GM21360 (cell line): ENCODE data around the gene PBLD.
"Not testable (repeated sequence)": the region's sequence is repeated elsewhere in the genome, so short reads cannot be mapped to it uniquely, and the experiment has no call there.

Experiments
- ATAC-seq: cut with Tn5 transposase; IDR thresholded peaks from one replicate; pipeline ENCODE4 v1.9.1; 2021; ENCODE audit warnings: mild to moderate bottlenecking, moderate library complexity; ENCODE audit not compliant: unreplicated experiment

The PBLD gene

DNA sequence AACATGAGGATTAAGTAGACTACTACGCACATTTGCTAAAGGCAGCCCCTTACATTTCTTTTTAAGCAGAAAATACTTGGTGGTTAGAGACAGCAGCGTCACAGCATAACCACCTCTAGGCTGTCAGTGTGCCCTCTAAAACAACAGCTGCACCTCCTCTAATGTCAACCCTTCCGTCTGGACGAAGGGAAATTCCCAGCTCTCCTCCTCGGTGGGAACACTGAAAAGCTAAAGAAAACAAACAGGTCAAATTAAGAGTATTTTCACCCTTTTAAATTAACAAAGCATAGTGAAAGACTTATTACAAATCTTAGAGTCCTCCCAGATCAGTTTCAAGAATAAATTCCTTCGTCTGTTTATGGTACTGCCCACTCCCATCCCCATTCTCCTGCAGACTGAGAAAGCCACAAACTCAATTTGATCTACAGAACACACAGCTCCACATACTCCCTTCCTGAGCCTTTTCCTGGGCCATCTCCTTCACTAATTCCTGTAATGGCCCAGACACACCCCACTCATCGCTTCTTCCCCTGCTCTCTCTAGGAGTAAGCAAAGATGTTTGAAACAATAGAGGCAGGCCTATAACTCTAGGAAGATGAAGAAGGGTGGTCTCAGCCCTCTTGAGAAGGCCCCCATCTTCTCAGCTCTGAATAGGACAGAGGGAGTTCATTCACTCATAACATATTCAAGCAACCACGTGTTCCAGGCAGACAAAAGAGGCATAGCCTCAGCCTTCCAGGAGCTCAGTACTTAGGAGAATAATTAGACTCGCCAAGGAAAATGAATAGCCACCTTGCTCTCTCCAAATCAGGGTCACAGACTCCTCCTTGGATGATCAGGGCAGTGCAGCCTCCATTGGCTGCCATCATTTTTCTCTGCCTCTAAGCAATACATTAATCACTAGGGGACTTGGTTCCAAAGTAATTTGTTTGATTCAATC, 48.4 kb downstream of the PBLD start:
- ATAC-seq, result no peak

DNA sequence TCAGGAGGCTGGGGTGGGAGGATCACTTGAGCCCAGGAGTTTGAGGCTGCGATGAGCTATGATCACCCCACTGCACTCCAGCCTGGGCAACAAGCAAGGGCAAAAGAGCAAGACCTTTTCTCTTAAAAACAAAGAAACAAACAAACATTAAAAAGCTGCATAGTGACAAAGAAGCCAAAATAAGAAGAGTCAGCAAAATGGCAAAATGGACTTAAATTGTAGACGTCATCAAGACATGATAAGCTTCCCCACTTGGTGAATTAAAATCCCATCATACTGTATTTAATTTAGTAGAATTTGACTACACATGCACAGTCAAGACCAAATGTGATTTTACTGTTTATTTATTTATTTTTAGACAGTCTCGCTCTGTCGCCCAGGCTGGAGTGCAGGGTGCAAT, 52.0 kb downstream of the PBLD start:
- ATAC-seq, result no peak

DNA sequence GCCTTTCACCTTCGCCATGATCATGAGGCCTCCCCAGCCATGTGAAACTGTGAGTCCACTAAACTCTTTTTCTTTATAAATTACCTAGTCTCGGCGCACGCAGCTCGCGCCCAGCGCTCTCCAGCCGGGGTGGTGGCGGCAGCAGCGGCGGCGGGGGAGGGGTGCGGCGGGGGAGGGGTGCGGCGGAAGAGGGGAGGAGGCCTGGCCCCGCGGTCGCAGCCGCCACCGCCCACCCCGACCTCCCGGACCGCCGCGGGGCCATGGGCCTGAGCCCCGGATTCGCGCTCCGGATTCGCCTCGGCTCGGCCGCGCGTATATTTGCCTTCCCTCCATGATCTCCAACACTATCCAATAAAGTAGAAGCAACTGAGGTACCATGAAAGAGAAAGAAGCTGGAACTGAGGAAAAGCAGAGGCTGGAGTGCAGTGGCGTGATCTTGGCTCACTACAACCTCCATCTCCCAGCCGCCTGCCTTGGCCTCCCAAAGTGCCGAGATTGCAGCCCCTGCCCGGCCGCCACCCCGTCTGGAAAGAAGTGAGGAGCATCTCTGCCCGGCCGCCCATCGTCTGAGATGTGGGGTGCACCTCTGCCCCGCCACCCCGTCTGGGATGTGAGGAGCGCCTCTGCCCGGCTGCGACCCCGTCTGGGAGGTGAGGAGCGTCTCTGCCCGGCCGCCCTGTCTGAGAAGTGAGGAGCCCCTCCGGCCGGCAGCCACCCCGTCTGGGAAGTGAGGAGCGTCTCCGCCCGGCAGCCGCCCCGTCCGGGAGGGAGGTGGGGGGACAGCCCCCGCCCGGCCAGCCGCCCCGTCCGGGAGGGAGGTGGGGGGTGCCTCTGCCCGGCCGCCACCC, 53.6 kb downstream of the PBLD start:
- not testable (repeated sequence) for ATAC-seq

DNA sequence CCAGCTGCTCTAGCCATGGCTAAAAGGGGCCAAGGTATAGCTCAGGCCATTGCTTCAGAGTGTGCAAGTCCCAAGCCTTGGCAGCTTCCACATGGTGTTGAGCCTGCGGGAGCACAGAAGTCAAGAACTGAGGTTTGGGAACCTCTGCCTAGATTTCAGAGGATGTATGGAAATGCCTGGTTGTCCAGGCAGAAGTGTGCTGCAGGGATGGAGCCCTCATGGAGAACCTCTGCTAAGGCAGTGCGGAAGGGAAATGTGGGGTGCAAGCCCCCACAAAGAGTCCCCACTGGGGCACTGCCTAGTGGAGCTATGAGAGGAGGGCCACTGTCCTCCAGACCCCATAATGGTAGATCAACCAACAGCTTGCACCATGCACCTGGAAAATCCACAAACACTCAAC, 54.9 kb downstream of the PBLD start:
- ATAC-seq, result not testable (repeated sequence)

DNA sequence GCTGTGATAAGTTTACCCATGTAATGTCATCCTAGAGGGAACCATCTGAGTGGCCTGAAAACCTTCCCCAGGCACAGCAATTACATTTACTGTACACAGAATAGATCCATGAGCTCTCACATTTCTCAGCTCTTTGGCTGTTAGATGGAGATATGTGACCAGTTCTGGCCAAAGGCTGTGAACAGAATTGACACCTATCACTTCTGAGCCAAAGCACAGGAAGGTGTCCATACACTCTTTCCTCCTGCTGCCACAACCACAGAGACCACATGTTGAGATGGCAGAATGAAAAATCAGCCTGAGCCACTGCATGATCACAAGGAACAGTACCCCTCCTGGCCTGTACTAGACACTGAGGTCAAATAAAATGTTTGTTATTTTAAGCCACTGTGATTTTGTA, 56.5 kb downstream of the PBLD start:
- no peak for ATAC-seq

DNA sequence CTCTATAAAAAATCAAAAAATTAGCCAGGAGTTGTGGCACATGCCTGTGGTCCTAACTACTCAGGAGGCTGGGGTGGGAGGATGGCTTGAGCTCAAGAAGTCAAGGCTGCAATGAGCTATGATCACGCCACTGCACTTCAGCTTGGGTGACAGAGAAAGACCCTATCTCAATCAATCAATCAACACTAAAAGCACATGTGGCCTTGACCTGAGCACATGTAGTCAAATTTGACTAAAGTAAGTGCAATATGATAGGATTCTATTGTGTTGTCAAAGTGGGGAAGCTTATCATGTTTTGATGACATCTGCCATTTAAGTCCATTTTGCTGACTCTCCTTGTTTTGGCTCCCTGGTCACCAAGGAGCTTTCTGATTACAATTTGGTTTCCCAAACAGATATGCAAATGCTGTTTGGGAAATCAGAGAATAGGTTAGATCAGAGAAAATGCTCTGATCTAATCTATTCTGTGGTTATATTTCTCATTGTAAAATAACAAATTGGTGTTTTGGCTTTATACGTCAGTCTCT, 57.1 kb downstream of the PBLD start:
- ATAC-seq, result no peak

DNA sequence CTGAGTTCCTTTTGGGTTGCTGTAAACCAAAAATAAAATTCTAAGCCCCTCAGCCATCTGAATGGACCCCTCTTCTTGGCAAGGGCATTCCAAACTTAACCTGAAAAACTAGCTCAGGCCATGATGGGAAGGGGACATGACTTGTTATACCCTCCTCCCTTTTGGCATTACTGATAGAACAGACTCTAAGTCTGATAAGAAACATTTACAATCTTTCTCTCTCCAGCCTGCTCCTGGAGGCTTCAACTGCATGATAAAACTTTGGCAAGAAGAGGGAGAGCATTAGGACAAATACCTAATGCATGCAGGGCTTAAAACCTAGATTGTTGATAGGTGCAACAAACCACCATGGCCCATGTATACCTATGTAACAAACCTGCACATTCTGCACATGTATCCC, 59.9 kb downstream of the PBLD start:
- ATAC-seq, result no peak

DNA sequence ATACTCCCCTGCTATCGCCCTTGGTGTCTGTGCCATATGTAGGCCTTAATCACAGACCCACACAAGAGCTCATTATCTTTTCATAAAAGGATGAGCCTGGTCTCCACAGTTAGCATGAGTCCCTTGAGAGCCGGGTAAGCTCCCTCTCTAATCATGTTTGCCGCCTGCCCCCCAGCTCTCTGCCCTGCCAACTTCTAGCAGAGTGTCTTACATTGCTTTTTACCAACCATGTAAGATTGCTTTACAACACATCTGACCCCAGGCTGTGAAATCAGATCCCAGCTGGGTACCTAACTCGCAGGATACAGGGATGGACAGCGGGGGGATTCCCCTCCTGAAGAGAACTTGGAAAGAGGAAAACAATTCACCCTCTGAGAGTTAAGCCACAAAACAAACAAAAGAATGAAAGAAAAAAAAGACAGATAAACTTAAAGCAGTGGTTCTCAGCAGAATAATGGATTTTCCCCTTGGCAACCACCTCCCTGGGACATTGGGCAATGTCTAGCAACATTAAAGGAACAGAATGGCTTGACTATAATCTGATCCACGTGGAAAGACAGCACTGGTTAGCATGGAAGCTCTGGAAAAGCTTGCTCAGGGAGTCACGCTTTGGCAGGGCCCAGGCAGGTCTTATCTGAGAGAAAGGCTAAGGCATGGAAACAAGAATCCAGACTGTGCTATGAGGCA, 61.4 kb downstream of the PBLD start:
- no peak for ATAC-seq

DNA sequence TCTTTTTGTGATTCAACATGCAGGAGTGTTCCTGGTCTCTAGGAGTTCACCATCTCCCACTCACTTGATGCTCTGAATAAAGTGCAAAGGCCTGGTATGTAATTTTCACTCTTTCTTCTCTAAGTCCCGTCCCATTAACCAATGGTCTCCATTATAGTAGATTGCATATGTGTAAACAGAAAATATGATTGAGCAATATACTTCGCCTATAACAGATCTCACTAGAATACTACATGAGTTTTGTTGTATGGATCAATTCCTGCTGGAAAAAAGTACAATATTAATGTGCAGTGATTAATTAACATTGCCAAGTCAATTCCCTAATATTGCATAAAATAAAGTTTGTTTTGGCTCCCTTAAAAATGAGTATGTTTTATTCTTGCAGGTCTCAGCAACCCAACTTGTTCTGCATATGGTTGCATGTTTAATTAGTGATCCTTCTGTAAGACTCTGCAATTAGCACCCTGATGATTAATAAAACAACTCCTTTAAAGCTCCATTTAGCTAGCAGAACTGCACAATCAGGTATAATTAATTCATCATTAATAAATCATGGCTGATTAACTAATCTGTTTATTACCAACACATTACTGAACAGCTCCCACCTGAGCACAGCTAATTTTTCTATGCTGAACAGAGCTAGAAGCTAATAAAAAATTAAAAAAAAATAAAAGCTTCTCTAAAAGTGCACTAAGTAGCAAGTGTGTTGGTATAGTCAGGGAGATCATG, 63.0 kb downstream of the PBLD start:
- no peak for ATAC-seq

DNA sequence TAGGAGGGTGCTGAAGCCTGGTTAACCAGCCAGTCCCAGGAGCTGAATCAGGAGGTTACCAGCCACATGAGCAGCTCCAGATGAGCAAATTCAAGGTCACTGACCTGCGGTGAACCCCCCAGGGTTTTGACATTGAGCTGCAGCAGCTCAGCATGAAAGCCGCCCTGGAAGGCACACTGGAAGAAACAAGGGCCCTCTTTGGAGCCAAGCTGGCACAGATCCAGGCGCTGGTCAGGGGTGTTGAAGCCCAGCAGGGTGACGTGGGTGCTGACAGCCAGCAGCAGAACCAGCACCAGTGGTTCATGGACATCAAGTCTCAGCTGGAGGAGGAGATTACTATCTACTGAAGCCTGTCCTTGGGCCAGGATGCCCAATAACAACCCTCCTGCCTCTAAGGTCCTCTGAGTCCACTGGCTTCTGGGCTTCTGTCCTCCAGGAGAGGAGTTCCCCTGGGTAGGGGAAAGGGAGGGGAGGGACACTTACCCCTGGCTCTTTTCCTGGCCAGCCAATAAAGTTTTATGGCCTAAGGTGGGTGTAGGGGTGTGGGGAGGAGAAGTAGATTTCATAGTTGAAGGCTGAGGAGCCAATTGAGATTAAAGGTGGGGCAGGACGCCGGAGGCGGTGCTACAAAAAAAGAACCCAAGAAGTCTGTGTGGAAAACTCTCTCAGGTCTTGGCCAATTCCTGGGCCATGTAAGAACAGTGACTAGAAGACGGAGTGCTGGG, 71.4 kb downstream of the PBLD start:
- ATAC-seq, result no peak

DNA sequence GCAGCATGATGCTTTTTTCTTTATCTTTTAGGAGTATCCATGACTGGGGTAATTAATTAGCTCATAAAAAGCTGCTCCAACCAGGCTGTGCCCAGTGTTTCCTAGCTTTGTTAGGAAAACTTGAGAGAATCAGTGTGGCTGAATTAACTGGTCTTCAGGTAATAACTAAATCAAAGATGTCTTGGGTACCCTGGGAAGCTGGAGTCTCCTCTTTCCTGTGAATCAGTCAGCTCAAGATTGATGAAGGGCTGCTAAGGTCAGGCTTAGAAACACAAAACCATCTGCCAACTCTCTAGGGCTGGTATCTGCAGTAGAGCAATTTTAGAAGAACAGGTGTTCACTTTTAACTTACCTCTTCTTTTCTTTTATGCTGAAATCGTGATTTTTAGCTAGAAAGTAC, 79.4 kb downstream of the PBLD start:
- no peak for ATAC-seq

DNA sequence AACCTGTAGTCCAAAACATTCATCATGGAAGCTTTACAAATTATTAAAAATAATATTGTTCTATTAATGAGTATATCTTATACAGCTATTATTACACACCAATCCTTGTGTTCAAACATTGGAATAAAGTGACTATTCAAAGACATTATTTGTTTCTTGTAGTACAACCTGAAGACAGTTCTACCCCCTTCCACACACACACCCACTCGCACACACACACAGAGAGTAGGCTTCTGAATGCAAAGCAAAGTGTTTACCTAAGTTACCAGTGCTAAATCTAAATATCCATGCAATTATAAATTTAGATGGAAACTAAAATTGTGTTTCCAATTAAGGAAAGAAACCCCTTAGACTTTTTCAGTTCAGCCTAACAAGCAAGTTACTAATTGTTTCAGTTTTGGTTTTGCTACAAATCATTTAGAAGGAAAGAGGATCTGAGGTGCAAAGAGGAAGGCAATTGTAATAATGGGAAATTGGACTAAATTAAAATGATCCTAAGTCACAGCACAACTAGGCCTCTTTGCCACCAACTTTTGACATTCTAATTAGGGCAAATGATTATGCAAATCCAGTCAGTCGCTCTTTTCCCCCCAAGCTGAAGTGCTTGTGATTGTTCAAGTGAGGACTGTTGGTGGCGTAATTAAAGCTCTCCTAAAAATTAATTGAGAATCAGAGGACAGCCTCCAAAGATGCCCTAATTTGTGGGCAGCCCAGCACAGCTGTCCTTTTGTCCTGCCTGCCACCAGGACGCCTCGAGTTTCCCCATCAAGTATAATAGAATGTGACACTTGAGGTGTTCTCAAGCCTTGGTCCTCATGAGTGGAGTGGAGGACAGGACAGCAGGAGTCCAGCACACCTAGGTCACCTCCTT, 80.9 kb downstream of the PBLD start:
- ATAC-seq, result no peak

DNA sequence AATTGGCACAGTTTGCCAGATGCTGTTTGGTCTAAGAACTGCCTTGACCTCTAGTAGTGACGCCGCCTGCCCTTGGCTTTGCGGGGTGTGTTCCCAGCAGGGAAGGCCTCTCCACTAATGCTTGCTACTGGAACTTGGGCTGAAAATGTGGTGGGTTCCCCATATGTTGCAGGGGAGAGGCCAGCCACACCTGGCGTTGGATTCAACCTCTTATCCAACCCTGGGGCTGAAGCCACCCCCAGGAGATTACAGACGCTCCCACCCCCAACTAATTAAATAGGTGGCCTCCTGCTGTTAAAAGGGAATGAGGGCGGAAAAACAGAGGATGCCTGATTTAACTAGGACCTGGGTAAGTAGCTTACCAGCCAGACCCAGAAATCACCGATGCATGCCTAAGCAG, 81.6 kb downstream of the PBLD start:
- no peak for ATAC-seq

DNA sequence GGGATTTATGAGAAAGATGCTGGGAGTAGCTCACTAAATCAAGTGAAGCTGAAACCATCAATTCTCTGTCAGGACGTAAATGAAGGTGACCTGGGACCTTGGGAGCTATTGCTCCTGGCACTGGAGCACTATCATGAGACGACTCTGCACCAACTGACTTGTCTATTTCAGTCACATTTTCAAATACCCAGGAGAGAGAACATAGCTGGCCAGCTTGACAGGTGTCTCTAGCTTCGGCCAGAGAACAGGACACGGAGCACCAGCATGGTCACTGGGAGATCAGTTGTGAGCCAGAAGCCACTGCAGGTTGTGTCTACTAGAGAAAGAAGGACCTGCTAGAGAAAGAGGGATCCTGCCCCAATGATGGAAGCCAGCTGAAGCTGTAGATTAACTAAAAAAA, 83.4 kb downstream of the PBLD start:
- ATAC-seq, result no peak

DNA sequence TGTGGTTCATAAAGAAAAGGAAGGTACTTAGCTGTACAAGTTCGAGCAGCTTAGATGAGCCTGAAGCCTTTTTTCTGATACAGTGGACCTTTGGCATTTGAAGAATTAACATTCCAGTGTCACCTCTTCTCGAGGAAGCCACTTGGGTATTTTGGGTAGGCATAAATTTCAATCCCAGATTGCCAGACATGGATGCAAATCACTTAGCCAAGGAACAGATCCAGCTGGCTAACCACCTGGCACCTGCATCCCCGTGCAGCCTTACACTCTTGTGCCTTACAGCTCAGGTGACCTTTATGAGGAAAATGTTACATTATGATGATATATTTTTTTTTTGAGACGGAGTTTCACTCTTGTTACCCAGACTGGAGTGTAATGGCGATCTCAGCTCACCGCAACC, 84.8 kb downstream of the PBLD start:
- ATAC-seq, result no peak

DNA sequence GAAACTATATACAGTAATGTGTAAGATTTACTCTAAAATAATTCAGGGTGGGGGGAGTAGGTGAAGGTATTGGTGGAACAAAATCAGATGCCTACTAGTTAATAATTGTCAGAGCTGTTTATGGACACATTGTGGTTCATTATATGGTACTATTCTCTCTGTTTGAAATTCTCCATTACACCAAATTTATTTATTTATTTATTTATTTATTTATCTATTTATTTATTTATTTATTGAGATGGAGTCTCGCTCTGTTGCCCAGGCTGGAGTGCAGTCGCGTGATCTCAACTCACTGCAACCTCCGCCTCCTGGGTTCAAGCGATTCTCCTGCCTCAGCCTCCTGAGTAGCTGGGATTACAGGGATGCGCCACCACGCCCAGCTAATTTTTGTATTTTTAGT, 86.3 kb downstream of the PBLD start:
- ATAC-seq, result not testable (repeated sequence)

DNA sequence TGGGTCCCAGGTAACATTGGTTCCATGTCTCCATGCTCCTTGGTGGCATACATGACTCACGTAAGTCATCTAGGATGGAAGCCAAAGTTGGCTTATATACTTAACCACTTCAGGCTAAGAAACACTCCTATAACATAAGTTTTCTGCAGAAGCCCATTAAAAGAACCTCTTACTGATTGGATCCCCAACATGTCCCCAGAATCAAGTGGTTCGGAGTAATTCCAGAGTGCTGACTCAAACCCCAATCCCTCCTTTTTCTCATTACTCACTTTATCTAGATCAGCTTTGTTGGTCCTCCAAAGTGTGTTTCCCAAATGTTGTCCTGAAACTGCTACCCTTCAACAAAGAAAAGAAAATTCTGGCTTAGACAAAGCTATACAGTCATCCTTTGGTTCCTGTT, 90.7 kb downstream of the PBLD start:
- ATAC-seq, result no peak

DNA sequence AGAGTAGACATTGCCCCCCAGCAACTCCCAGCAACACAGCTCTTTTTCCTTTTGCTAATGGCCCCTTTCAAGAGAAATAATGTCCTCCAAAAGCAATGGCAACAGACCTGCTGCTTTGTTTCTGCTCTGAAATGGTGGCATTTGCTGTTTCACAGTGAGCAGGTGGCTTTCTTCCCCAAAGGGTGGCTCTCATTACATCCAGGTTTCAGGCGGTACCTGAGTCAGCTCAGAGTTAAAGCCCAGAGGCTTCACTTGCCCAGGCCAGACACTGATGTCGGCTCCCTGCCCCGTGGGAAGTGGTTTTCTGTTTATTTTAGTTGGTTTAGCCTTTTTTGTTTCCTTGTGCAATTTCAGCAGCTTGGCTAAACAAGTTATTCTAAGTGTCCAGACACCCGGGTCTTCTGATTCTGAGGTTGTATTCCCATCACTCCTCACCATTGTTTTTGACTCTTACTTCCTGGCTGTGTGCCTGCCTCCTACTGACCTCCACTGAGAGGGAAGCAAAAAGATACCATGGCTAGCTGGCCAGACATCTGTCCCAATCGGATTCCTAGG, 93.1 kb downstream of the PBLD start:
- no peak for ATAC-seq

DNA sequence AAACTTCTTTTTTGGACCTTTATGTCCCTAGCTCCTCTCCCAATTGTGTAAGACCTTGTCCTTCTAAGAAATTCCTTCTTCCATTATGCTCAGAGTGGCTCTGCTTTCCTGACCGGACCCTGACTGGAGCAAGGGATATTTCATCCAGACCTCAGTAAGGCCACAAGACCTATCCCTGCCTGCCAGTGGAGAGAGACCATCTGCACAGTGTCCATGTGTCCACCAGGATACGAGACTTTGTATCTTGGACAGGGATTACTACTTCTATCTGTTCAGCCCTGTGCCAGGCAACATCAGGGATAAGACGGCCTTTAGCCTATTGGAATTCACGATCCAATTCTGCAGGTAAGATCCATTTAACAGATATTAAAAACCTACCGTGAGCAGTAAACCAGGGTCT, 93.7 kb downstream of the PBLD start:
- no peak for ATAC-seq
